Suprapubic skin (tissue), 4 donors: ENCODE data around the gene FAM3B. TPM values are rescaled to one million over a fixed set of nuclear protein-coding genes. Genes with fewer than 3 reads are reported as not detected.
A peak's percentile ranks its signal among the peaks of the same experiment; 100 is the strongest.

Experiments
- DNase-seq, 2 donors: peaks; one replicate each; pipeline ENCODE4 v3.0.0-alpha.2; 2019; ENCODE audit warnings: low spot score in 2 of 2
- H3K27ac ChIP-seq: fragments of 200-600 bp; sonication (generic); one replicate; pipeline ENCODE4 v1.5.1; 2019
- H3K27me3 ChIP-seq: fragments of 200-600 bp; sonication (generic); one replicate; pipeline ENCODE4 v1.5.1; 2019
- H3K36me3 ChIP-seq: fragments of 200-600 bp; sonication (generic); one replicate; pipeline ENCODE4 v1.5.1; 2019
- H3K4me1 ChIP-seq: fragments of 200-600 bp; sonication (generic); one replicate; pipeline ENCODE4 v1.5.1; 2019
- H3K4me3 ChIP-seq: fragments of 200-600 bp; sonication (generic); one replicate; pipeline ENCODE4 v1.5.1; 2019; ENCODE audit warnings: mild to moderate bottlenecking
- H3K9me3 ChIP-seq: fragments of 200-600 bp; sonication (generic); one replicate; pipeline ENCODE4 v1.5.1; 2019
- CTCF ChIP-seq, 2 donors: fragments of 200-600 bp in 1 of 2; fragments of 450-650 bp in 1 of 2; sonication (generic) in 1 of 2; IDR thresholded peaks; one replicate each; pipeline ENCODE4 v1.5.1; 2016 to 2019; ENCODE audit warnings: antibody characterized with exemption in 2 of 2, mild to moderate bottlenecking in 1 of 2, moderate library complexity in 1 of 2
- EP300 ChIP-seq: sonication (generic); formaldehyde crosslinking; IDR thresholded peaks from one replicate; pipeline ENCODE4 v1.6.1; 2017; ENCODE audit warnings: antibody characterized with exemption
- POLR2A ChIP-seq, 2 donors: fragments of 450-650 bp; IDR thresholded peaks; one replicate each; pipeline ENCODE4 v1.6.1; 2017; ENCODE audit warnings: antibody characterized with exemption in 2 of 2, mild to moderate bottlenecking in 2 of 2, moderate library complexity in 2 of 2
- POLR2AphosphoS5 ChIP-seq, 3 donors: sonication (generic); formaldehyde crosslinking; IDR thresholded peaks; one replicate each; pipeline ENCODE4 v1.6.1; 2017; ENCODE audit warnings: antibody characterized with exemption in 3 of 3
- WGBS: methylation state at CpG from one replicate; pipeline ENCODE4 v1.1.5; 2018; 5-methylcytosine and 5-hydroxymethylcytosine counted together
- total RNA-seq, 4 donors: library from RNA; depleted of rRNA; stranded (reverse); fragments of >200 nt; gene quantifications; one replicate each; pipeline ENCODE4 v1.1.0, GENCODE V29; 2016

The FAM3B gene
- total RNA-seq, 4 donors from 2014 or later, result 1.9 to 3.3 (median 3.1) TPM; not detected in 1

GRCh38 chr21:41361786-41362604 lies 45.4 kb downstream of the FAM3B start, which contains the start of gene MX2:
TSS of gene MX2 (plus strand) at chr21:41362027. CDS start at chr21:41376907, 14,880 bp downstream.
- 42% methylated on average over 24 of the region's 24 CpGs for WGBS
- no peaks in the 10 kb centered on the region for H3K27me3 ChIP-seq
- H3K4me1 ChIP-seq, result peaks cover 44% of the 10 kb centered on the region
- H3K4me3 ChIP-seq, result peak within 1 kb of the TSS; percentile 43
- peak; percentile 89 for DNase-seq
- no peaks in the 10 kb centered on the region for H3K9me3 ChIP-seq
- peak within 1 kb of the TSS; percentile 89 for H3K27ac ChIP-seq
- H3K36me3 ChIP-seq, result no peaks in the 10 kb centered on the region
- no peak for TF ChIP-seq EP300
- peak in 1 of 2 donors; percentile 53 for TF ChIP-seq POLR2A (IDR thresholded peaks at IDR 0.05)
- no peak for TF ChIP-seq CTCF (IDR thresholded peaks at IDR 0.05)

GRCh38 chr21:41362605-41363369 lies 46.2 kb downstream of the FAM3B start:
- peaks cover 44% of the 10 kb centered on the region for H3K4me1 ChIP-seq
- 84% methylated on average over 16 of the region's 16 CpGs for WGBS

GRCh38 chr21:41363370-41364270 lies 47.0 kb downstream of the FAM3B start:
- Histone ChIP-seq H3K27ac (no peak overlapping the region), H3K4me1 (peaks cover 46% of the 10 kb centered on the region), H3K4me3 (no peak overlapping the region), H3K9me3 (no peaks in the 10 kb centered on the region), H3K27me3 (no peaks in the 10 kb centered on the region), H3K36me3 (no peaks in the 10 kb centered on the region)
- TF ChIP-seq POLR2A (IDR thresholded peaks at IDR 0.05), result no peak
- 93% methylated on average over 18 of the region's 18 CpGs for WGBS
- DNase-seq, result no peak

More at GRCh38 chr21:41362605-41363369, 46.2 kb downstream of the FAM3B start:
- no peaks in the 10 kb centered on the region for H3K9me3 ChIP-seq
- peak overlapping the region; percentile 89 for H3K27ac ChIP-seq
- peak overlapping the region; percentile 43 for H3K4me3 ChIP-seq
- no peaks in the 10 kb centered on the region for H3K27me3 ChIP-seq
- DNase-seq, result no peak
- TF ChIP-seq POLR2A (IDR thresholded peaks at IDR 0.05) (no peak), CTCF (IDR thresholded peaks at IDR 0.05) (no peak), EP300 (no peak), POLR2AphosphoS5 (IDR thresholded peaks at IDR 0.05) (no peak)
- no peaks in the 10 kb centered on the region for H3K36me3 ChIP-seq

- Histone ChIP-seq H3K4me1 (peaks cover 52% of the 10 kb centered on the region), H3K4me3 (no peak overlapping the region), H3K36me3 (no peaks in the 10 kb centered on the region), H3K27ac (no peak overlapping the region), H3K9me3 (no peaks in the 10 kb centered on the region), H3K27me3 (no peaks in the 10 kb centered on the region)
- no peak for TF ChIP-seq POLR2AphosphoS5 (IDR thresholded peaks at IDR 0.05)
- TF ChIP-seq POLR2A (IDR thresholded peaks at IDR 0.05), result no peak
- TF ChIP-seq CTCF (IDR thresholded peaks at IDR 0.05), result no peak
- no peak for TF ChIP-seq EP300
- 78% methylated on average over 6 of the region's 6 CpGs for WGBS
- no peak for DNase-seq
Observed at GRCh38 chr21:41364308-41364707, 47.7 kb downstream of the FAM3B start.

- H3K4me1 ChIP-seq, result peaks cover 58% of the 10 kb centered on the region
- TF ChIP-seq CTCF (IDR thresholded peaks at IDR 0.05) (no peak), EP300 (no peak), POLR2AphosphoS5 (IDR thresholded peaks at IDR 0.05) (no peak), POLR2A (IDR thresholded peaks at IDR 0.05) (no peak)
- no peak for DNase-seq
- H3K36me3 ChIP-seq, result no peaks in the 10 kb centered on the region
- WGBS, result 95% methylated on average over 15 of the region's 15 CpGs
- no peak overlapping the region for H3K27ac ChIP-seq
- H3K27me3 ChIP-seq, result no peaks in the 10 kb centered on the region
- no peaks in the 10 kb centered on the region for H3K9me3 ChIP-seq
- H3K4me3 ChIP-seq, result no peak overlapping the region
Observed at GRCh38 chr21:41365377-41366107, 48.9 kb downstream of the FAM3B start.
